Activated CD4-positive, alpha-beta T cell treated with anti-CD3 and anti-CD28 coated beads, Interleukin-10, Interleukin-2, amounts not matched to agents 100 ng/mL and 50 ng/mL, durations not matched to agents 16 hours and 8 hours (primary cell): ENCODE measurements around the gene VPS29.
"Not testable (repeated sequence)": the region's sequence is repeated elsewhere in the genome, so short reads cannot be mapped to it uniquely, and the experiment has no call there.

ENCODE experiments used
- DNase-seq: peaks from one replicate; pipeline ENCODE4 v3.0.0-alpha.2; 2020

Gene VPS29

GRCh38 chr12:110501752-110502738 lies at the start of gene VPS29, which contains the start of gene RAD9B:
Gene VPS29, minus strand, starts transcription at chr12:110502111. Its CDS starts 60 bp downstream, at chr12:110502051.
Gene RAD9B, plus strand, starts transcription at chr12:110502331. Its CDS starts 7 bp downstream, at chr12:110502338.
- DNase-seq = peak; percentile 99

- no peak for DNase-seq
Measured at GRCh38 chr12:110550981-110551380, 49.1 kb upstream of the VPS29 start.

GRCh38 chr12:110549716-110550115 lies 47.8 kb upstream of the VPS29 start:
- no peak for DNase-seq

- no peak for DNase-seq
Measured at GRCh38 chr12:110548678-110549077, 46.8 kb upstream of the VPS29 start.

GRCh38 chr12:110547090-110547489 lies 45.2 kb upstream of the VPS29 start:
- DNase-seq = no peak

- no peak for DNase-seq
Measured at GRCh38 chr12:110546339-110546738, 44.4 kb upstream of the VPS29 start.

- no peak for DNase-seq
Measured at GRCh38 chr12:110545812-110546211, 43.9 kb upstream of the VPS29 start.

- DNase-seq = not testable (repeated sequence)
Measured at GRCh38 chr12:110545259-110545658, 43.3 kb upstream of the VPS29 start.

GRCh38 chr12:110543965-110544364 lies 42.1 kb upstream of the VPS29 start:
- DNase-seq = no peak

GRCh38 chr12:110543252-110543959 lies 41.5 kb upstream of the VPS29 start:
- no peak for DNase-seq

GRCh38 chr12:110540048-110540447 lies 38.1 kb upstream of the VPS29 start:
- DNase-seq = no peak

GRCh38 chr12:110538869-110539622 lies 37.1 kb upstream of the VPS29 start:
- no peak for DNase-seq

- DNase-seq = no peak
Measured at GRCh38 chr12:110537605-110538409, 35.9 kb upstream of the VPS29 start.

- DNase-seq = no peak
Measured at GRCh38 chr12:110536834-110537604, 35.1 kb upstream of the VPS29 start.

- no peak for DNase-seq
Measured at GRCh38 chr12:110534811-110535210, 32.9 kb upstream of the VPS29 start.

- DNase-seq = no peak
Measured at GRCh38 chr12:110533607-110534006, 31.7 kb upstream of the VPS29 start.

- no peak for DNase-seq
Measured at GRCh38 chr12:110532644-110533043, 30.7 kb upstream of the VPS29 start.

- peak; percentile 45 for DNase-seq
Measured at GRCh38 chr12:110531741-110532333, 29.9 kb upstream of the VPS29 start.

GRCh38 chr12:110530511-110530910 lies 28.6 kb upstream of the VPS29 start:
- no peak for DNase-seq

- no peak for DNase-seq
Measured at GRCh38 chr12:110528277-110528839, 26.4 kb upstream of the VPS29 start.
